ENCODE data around the gene WASHC2A.
"Not testable (repeated sequence)": the region's sequence is repeated elsewhere in the genome, so short reads cannot be mapped to it uniquely, and the experiment has no call there.

WASHC2A gene

GRCh38 chr10:50075139-50075538, 7.4 kb downstream of the WASHC2A start:
- not testable (repeated sequence) for DNase-seq

- not testable (repeated sequence) for DNase-seq
These were observed 7.8 kb downstream of the WASHC2A start for GRCh38 chr10:50075544-50075943.

- not testable (repeated sequence) for DNase-seq
These were observed 23.6 kb downstream of the WASHC2A start for GRCh38 chr10:50091304-50091703.

- not testable (repeated sequence) for DNase-seq
These were observed 25.2 kb downstream of the WASHC2A start for GRCh38 chr10:50092928-50093327.

GRCh38 chr10:50094630-50095029, 26.9 kb downstream of the WASHC2A start:
- not testable (repeated sequence) for DNase-seq

GRCh38 chr10:50095402-50095801, 27.6 kb downstream of the WASHC2A start:
- DNase-seq, result not testable (repeated sequence)

GRCh38 chr10:50096722-50097121, 29.0 kb downstream of the WASHC2A start:
- DNase-seq, result not testable (repeated sequence)

- not testable (repeated sequence) for DNase-seq
These were observed 30.9 kb downstream of the WASHC2A start for GRCh38 chr10:50098645-50099044.

GRCh38 chr10:50101139-50101582, 33.4 kb downstream of the WASHC2A start:
- DNase-seq, result not testable (repeated sequence)

GRCh38 chr10:50101747-50102146, 34.0 kb downstream of the WASHC2A start:
- not testable (repeated sequence) for DNase-seq

GRCh38 chr10:50102267-50102666, 34.5 kb downstream of the WASHC2A start:
- DNase-seq, result not testable (repeated sequence)

GRCh38 chr10:50108999-50109698, 41.4 kb downstream of the WASHC2A start:
- DNase-seq, result not testable (repeated sequence)

GRCh38 chr10:50112419-50113112, 44.8 kb downstream of the WASHC2A start:
- not testable (repeated sequence) for DNase-seq

GRCh38 chr10:50126765-50127164, 59.0 kb downstream of the WASHC2A start:
- DNase-seq, result not testable (repeated sequence)

- not testable (repeated sequence) for DNase-seq
These were observed 60.1 kb downstream of the WASHC2A start for GRCh38 chr10:50127770-50128292.

GRCh38 chr10:50131245-50131965, 63.7 kb downstream of the WASHC2A start:
- DNase-seq, result not testable (repeated sequence)

GRCh38 chr10:50132322-50132721, 64.6 kb downstream of the WASHC2A start:
- DNase-seq, result not testable (repeated sequence)

- not testable (repeated sequence) for DNase-seq
These were observed 65.1 kb downstream of the WASHC2A start for GRCh38 chr10:50132841-50133240.

- not testable (repeated sequence) for DNase-seq
These were observed 75.9 kb downstream of the WASHC2A start for GRCh38 chr10:50143512-50144174.

- DNase-seq, result not testable (repeated sequence)
These were observed 77.8 kb downstream of the WASHC2A start for GRCh38 chr10:50145575-50145974.

- no peak for DNase-seq
These were observed 85.1 kb downstream of the WASHC2A start for GRCh38 chr10:50152792-50153272.

- not testable (repeated sequence) for DNase-seq
These were observed 90.1 kb downstream of the WASHC2A start for GRCh38 chr10:50157868-50158267.
